GM18951 (cell line): Measurements from ENCODE around the gene CADPS.

Source experiments
- POLR2A ChIP-seq: IDR thresholded peaks from 4 replicates; pipeline ENCODE4 v1.6.1; 2011; ENCODE audit warnings: mild to moderate bottlenecking; ENCODE audit not compliant: insufficient read length, insufficient read depth; ENCODE audit errors: extremely low read depth
- in situ Hi-C: fragments of 300-500 bp; cut with MboI; formaldehyde crosslinking; loops from one replicate; pipeline ENCODE4 v1.12.0; 2022; ENCODE audit warnings: low sequenced_read_pairs, mixed read lengths, inconsistent platforms; ENCODE audit not compliant: unreplicated experiment

Gene CADPS

DNA sequence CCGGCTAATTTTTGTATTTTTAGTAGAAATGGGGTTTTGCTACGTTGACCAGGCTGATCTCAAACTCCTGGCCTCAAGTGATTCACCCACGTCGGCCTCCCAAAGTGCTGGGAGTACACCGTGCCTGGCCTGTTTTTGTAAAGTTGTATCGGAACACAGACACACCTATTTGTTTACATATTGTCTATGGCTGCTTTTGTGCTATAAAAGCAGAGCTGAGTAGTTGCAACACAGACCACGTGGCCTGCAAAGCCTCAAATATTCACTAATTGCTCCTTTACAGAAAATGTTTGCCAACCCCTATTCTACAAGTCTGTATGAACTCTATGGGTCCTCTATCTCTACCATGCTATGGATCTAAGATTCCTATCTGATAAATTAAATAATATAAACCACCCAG lies 175.5 kb downstream of the CADPS start:
- TF ChIP-seq POLR2A = no peak
- in situ Hi-C loops = no loop called here

- in situ Hi-C loops = no loop called here
Observed at GRCh38 chr3:62696011-62696410, 179.2 kb downstream of the CADPS start.

GRCh38 chr3:62688812-62689211 lies 186.4 kb downstream of the CADPS start:
- in situ Hi-C loops = no loop called here
- TF ChIP-seq POLR2A = no peak

More at GRCh38 chr3:62696011-62696410, 179.2 kb downstream of the CADPS start:
- no peak for TF ChIP-seq POLR2A

DNA sequence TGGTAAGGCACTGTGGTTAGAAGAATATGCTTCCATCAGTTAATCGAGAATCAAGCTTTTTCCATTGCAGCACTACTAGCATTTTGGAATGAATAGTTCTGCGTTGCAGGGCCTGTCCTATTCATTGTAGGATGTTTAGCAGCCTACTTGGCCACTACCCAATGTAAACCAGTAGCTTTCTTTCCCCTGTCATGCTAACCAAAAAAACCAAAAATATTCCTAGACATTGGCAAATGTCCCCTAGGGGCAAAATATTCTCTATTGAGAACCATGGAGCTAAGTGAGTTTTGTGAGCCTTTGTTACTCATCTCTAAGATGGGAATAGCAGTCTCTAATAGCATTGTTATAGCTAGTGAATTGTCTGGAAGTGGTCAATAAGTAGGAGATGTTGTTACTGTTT lies 187.2 kb downstream of the CADPS start:
- in situ Hi-C loops = no loop called here
- no peak for TF ChIP-seq POLR2A

DNA sequence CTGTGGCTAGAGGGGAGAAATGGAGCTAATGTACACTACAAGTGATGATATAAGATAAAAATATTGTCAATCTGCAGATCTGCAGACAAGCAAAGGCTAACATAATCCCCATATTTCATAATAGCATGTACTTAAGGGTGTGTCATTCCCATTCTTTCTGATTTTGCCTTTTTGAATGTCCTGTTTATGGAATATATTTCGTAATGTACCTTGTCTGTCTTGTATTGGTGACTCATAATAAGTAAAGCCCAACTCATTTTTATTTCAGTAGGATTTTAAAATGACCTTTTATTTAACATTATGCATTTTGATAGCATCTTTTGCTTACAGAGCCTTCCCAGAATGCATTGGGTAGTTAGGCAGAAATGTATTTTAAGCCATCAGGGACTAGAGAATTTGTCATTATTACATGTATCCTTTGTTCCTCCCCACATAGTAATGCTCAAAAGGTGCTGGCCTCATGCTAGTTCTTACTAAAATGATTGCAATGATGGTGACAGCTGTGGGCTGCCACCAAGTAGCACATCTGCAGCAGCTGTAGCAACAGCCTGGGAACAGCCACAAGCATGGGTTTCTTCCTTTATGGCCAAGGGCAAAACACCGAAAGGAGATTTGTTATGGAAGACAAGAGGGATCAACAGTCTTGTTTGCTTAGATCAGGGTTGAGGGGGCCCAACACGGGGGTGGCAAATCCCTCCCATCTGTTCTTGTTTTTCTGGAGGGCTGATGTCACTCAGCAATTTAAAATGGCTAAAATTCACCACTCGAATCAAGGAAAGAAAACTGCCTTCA lies 188.5 kb downstream of the CADPS start:
- in situ Hi-C loops = no loop called here

GRCh38 chr3:62682826-62683225 lies 192.4 kb downstream of the CADPS start:
- no peak for TF ChIP-seq POLR2A
- in situ Hi-C loops = no loop called here

More for the DNA sequence above, 188.5 kb downstream of the CADPS start:
- no peak for TF ChIP-seq POLR2A

- in situ Hi-C loops = no loop called here
- no peak for TF ChIP-seq POLR2A
Observed at GRCh38 chr3:62679988-62680387, 195.2 kb downstream of the CADPS start.

DNA sequence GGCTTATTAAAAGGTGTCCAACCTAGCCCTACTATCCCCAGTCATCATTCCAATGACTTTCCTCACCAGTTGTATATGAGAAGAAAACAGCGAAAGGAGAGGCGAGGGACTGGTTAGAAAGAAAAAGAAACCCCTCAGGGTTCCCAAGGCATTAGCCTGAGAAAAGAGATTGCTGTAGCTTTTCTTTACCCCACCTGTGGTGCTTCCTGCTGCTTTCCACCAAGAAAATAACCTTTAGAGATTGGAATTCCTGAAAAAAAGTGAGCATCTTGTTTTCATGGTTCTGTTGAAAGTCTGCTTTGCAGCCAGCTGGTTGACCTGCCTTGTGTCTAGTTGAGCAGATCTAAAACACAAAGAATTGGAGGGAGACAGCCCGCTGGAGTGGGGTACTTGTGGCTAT lies 196.4 kb downstream of the CADPS start:
- no peak for TF ChIP-seq POLR2A
- in situ Hi-C loops = no loop called here

GRCh38 chr3:62677926-62678325 lies 197.3 kb downstream of the CADPS start:
- in situ Hi-C loops = no loop called here
- no peak for TF ChIP-seq POLR2A

DNA sequence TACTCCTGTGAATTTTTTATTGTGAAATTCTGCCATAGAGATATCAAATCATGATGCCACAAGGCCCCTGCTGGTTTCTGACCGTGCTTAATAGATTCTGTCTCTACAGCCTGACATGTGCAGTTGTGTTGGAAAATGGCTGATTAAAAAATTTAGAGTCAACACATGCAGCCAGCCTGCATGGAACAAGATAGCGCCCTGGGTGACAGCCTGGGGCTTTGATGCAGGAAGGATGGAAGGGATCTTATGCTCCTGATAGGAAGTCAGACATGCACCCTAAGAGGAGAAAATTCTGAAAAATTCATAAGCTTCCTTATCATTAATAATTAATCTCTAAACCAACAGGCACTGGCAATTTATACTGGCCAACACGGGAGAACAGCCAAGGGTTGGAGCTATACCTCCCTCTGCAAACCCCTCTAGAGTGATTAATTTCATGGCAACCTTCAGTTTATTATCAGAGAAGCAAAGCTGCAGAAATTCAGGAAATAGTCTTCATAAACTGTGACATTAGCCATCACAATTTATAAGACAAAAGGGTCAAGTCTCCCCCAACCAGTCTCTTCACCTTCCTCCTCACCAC lies 198.4 kb downstream of the CADPS start:
- in situ Hi-C loops = no loop called here
- TF ChIP-seq POLR2A = no peak

- TF ChIP-seq POLR2A = no peak
- in situ Hi-C loops = no loop called here
Observed at GRCh38 chr3:62675492-62675891, 199.7 kb downstream of the CADPS start.

DNA sequence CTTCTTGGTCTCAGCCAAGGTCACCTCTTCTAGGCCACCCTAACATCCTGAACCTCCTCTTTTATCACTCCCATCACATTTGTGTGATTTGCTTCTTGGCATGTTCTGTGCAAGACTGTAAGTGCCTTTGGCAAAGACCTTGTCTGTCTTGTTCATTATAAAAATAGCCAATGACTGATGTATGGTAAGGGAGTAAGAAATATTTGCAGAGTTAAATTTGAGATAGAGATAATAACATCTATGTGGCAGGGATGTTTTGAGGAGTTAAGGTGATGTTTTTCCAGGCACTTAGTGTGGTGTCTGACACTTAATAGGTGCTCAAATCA lies 202.3 kb downstream of the CADPS start:
- no peak for TF ChIP-seq POLR2A
- in situ Hi-C loops = loop anchor here (25.0 kb wide), 1 partner anchor 514 kb away; no protein-coding TSS in a partner anchor

GRCh38 chr3:62672270-62672987 lies 202.8 kb downstream of the CADPS start:
- no peak for TF ChIP-seq POLR2A
- in situ Hi-C loops = loop anchor here (25.0 kb wide), 1 partner anchor 515 kb away; no protein-coding TSS in a partner anchor
